Liver (tissue), 9 donors: ENCODE data around the gene LRRN3. TPM values are rescaled to one million over a fixed set of nuclear protein-coding genes. Genes with fewer than 3 reads are reported as not detected.

Source experiments
- DNase-seq: peaks from one replicate; pipeline ENCODE4 v3.0.0-alpha.2; 2017; ENCODE audit warnings: low spot score
- H3K27ac ChIP-seq, 2 donors: one replicate each; pipeline ENCODE4 v1.7.0; 2013; ENCODE audit warnings: inconsistent platforms in 2 of 2, low read length in 2 of 2, control low read depth in 1 of 2, low read depth in 1 of 2, mild to moderate bottlenecking in 1 of 2
- H3K27me3 ChIP-seq, 4 donors: one replicate each; pipeline versions ENCODE4 v1.6.1 to v1.7.0; 2013; ENCODE audit warnings: low read length in 3 of 4, inconsistent platforms in 1 of 4, mild to moderate bottlenecking in 1 of 4, moderate library complexity in 1 of 4; ENCODE audit not compliant: control insufficient read depth in 4 of 4, insufficient read depth in 4 of 4
- H3K36me3 ChIP-seq, 4 donors: one replicate each; pipeline versions ENCODE4 v1.6.1 to v1.7.0; 2013; ENCODE audit warnings: low read length in 3 of 4, mild to moderate bottlenecking in 3 of 4, low read depth in 1 of 4, moderate library complexity in 1 of 4; ENCODE audit not compliant: control insufficient read depth in 4 of 4, insufficient read depth in 3 of 4
- H3K4me1 ChIP-seq, 4 donors: one replicate each; pipeline versions ENCODE4 v1.6.1 to v1.7.0; 2013; ENCODE audit warnings: low read length in 3 of 4, mild to moderate bottlenecking in 3 of 4, moderate library complexity in 1 of 4; ENCODE audit not compliant: control insufficient read depth in 4 of 4, insufficient read depth in 4 of 4
- H3K4me3 ChIP-seq, 3 donors: one replicate each; pipeline versions ENCODE4 v1.6.1 to v1.7.0; 2013; ENCODE audit warnings: low read length in 3 of 3, control low read depth in 1 of 3, low read depth in 1 of 3, mild to moderate bottlenecking in 1 of 3
- H3K9ac ChIP-seq, 2 donors: one replicate each; pipeline ENCODE4 v1.7.0; 2013; ENCODE audit warnings: low read length in 2 of 2, mild to moderate bottlenecking in 2 of 2, moderate library complexity in 2 of 2, control low read depth in 1 of 2, low read depth in 1 of 2
- H3K9me3 ChIP-seq, 4 donors: one replicate each; pipeline versions ENCODE4 v1.6.1 to v1.7.0; 2013; ENCODE audit warnings: low read length in 3 of 4; ENCODE audit not compliant: control insufficient read depth in 4 of 4
- ATF3 ChIP-seq: IDR thresholded peaks from 2 replicates; pipeline ENCODE4 v1.6.1; 2016; ENCODE audit warnings: antibody characterized with exemption
- FOXA1 ChIP-seq: IDR thresholded peaks from 2 replicates; pipeline ENCODE4 v1.6.1; 2016; ENCODE audit warnings: antibody characterized with exemption
- FOXA2 ChIP-seq: IDR thresholded peaks from 2 replicates; pipeline ENCODE4 v1.6.1; 2016; ENCODE audit warnings: antibody characterized with exemption
- HNF4A ChIP-seq, 2 donors: conservative IDR thresholded peaks; 2 replicates each; pipeline ENCODE4 v1.6.1; 2016; ENCODE audit warnings: antibody characterized with exemption in 2 of 2, mild to moderate bottlenecking in 2 of 2
- HNF4G ChIP-seq: IDR thresholded peaks from 2 replicates; pipeline ENCODE4 v1.6.1; 2016; ENCODE audit warnings: antibody characterized with exemption
- JUND ChIP-seq, 2 donors: IDR thresholded peaks; 2 replicates each; pipeline ENCODE4 v1.6.1; 2016; ENCODE audit warnings: antibody characterized with exemption in 2 of 2
- NR2F2 ChIP-seq: IDR thresholded peaks from 2 replicates; pipeline ENCODE4 v1.6.1; 2016; ENCODE audit warnings: antibody characterized with exemption
- RAD21 ChIP-seq, 2 donors: IDR thresholded peaks; 2 replicates each; pipeline ENCODE4 v1.6.1; 2016; ENCODE audit warnings: antibody characterized with exemption in 2 of 2, mild to moderate bottlenecking in 2 of 2
- REST ChIP-seq: IDR thresholded peaks from 2 replicates; pipeline ENCODE4 v1.6.1; 2016; ENCODE audit warnings: antibody characterized with exemption, mild to moderate bottlenecking
- RXRA ChIP-seq, 2 donors: IDR thresholded peaks; 2 replicates each; pipeline ENCODE4 v1.6.1; 2017 to 2018; ENCODE audit warnings: antibody characterized with exemption in 2 of 2, mild to moderate bottlenecking in 1 of 2
- SP1 ChIP-seq: IDR thresholded peaks from 2 replicates; pipeline ENCODE4 v1.6.1; 2018; ENCODE audit warnings: antibody characterized with exemption, mild to moderate bottlenecking
- YY1 ChIP-seq: IDR thresholded peaks from 2 replicates; pipeline ENCODE4 v1.6.1; 2016; ENCODE audit warnings: antibody characterized with exemption, mild to moderate bottlenecking
- ZBTB33 ChIP-seq: IDR thresholded peaks from 2 replicates; pipeline ENCODE4 v1.6.1; 2016; ENCODE audit warnings: antibody characterized with exemption
- WGBS: extraction: QIAGEN DNeasy Blood & Tissue Kit; methylation state at CpG from one replicate; pipeline ENCODE4 v1.1.7; 2013; 5-methylcytosine and 5-hydroxymethylcytosine counted together
- polyA plus RNA-seq, 2 donors: library from polyadenylated mRNA; stranded (reverse) in 1 of 2; unstranded in 1 of 2; fragments of 200-250 nt in 1 of 2; fragments of >200 nt in 1 of 2; fragmentation: Nextera tagmentation in 1 of 2; extraction: Ambion mirVana in 1 of 2; gene quantifications; one replicate each; pipeline versions ENCODE4 v1.2.1 to v1.2.3, GENCODE V29; 2013 to 2015
- total RNA-seq, 2 donors: library from RNA; depleted of rRNA; stranded (reverse); fragments of >200 nt; gene quantifications; one replicate each; pipeline ENCODE4 v1.2.3, GENCODE V29; 2014
- donor health status: healthy.
- donor health status: healthy.
- donor health status: healthy.
- donor health status: healthy.
- donor health status: healthy.

Gene LRRN3
- total and polyA plus RNA-seq, 4 donors: 0.18 to 1.1 (median 0.32) TPM

- TF ChIP-seq ZBTB33 (no peak), HNF4G (no peak), SP1 (no peak), ATF3 (no peak), HNF4A (conservative IDR thresholded peaks at IDR 0.05) (no peak), YY1 (no peak), JUND (IDR thresholded peaks at IDR 0.05) (no peak), FOXA1 (no peak), FOXA2 (no peak), NR2F2 (no peak)
Observed at GRCh38 chr7:111137296-111138192, 46.6 kb downstream of the LRRN3 start (continued).

- H3K27ac ChIP-seq: no peak overlapping the region
- no peak for DNase-seq
- 58% methylated on average over 2 of the region's 2 CpGs for WGBS
Observed at GRCh38 chr7:111138193-111138569, 47.3 kb downstream of the LRRN3 start.

More at GRCh38 chr7:111138193-111138569, 47.3 kb downstream of the LRRN3 start:
- Histone ChIP-seq H3K4me1 (peaks cover 0 to 3% (median 0%) of the 10 kb centered on the region in 4 donors), H3K9me3 (no peaks in the 10 kb centered on the region), H3K27me3 (no peaks in the 10 kb centered on the region), H3K9ac (no peak overlapping the region), H3K36me3 (no peaks in the 10 kb centered on the region), H3K4me3 (no peak overlapping the region)
- no peak for TF ChIP-seq REST
- no peak for TF ChIP-seq YY1
- TF ChIP-seq HNF4G: no peak
- no peak for TF ChIP-seq RXRA (IDR thresholded peaks at IDR 0.05)
- no peak for TF ChIP-seq RAD21 (IDR thresholded peaks at IDR 0.05)
